Neural progenitor cell (in vitro differentiated cells): ENCODE results near the gene AUP1. TPM values are rescaled to one million over a fixed set of nuclear protein-coding genes. Genes with fewer than 3 reads are reported as not detected.

Source experiments
- DNase-seq: peaks from one replicate; pipeline ENCODE4 v3.0.0-alpha.2; 2016; ENCODE audit warnings: low spot score
- H2AFZ ChIP-seq: fragments of 200-600 bp; sonication (generic); replicated peaks from 2 replicates; pipeline ENCODE4 v1.6.1; 2016; ENCODE audit warnings: antibody characterized with exemption
- H3F3A ChIP-seq: fragments of 200-600 bp; sonication (generic); 2 replicates; pipeline ENCODE4 v1.6.1; 2016; ENCODE audit warnings: antibody characterized with exemption, low read depth
- H3K27ac ChIP-seq: fragments of 200-600 bp; sonication (generic); 2 replicates; pipeline ENCODE4 v1.5.1; 2016; ENCODE audit warnings: mild to moderate bottlenecking
- H3K27me3 ChIP-seq: fragments of 200-600 bp; sonication (generic); 2 replicates; pipeline ENCODE4 v1.6.1; 2016; ENCODE audit warnings: mild to moderate bottlenecking, moderate library complexity
- H3K36me3 ChIP-seq: fragments of 200-600 bp; sonication (generic); 2 replicates; pipeline ENCODE4 v1.5.1; 2016
- H3K4me1 ChIP-seq: fragments of 200-600 bp; sonication (generic); 2 replicates; pipeline ENCODE4 v1.6.1; 2016; ENCODE audit warnings: mixed run types
- H3K4me2 ChIP-seq: fragments of 200-600 bp; sonication (generic); 2 replicates; pipeline ENCODE4 v1.6.1; 2016
- H3K4me3 ChIP-seq: fragments of 200-600 bp; sonication (generic); 2 replicates; pipeline ENCODE4 v1.5.1; 2016
- H3K79me2 ChIP-seq: fragments of 200-600 bp; sonication (generic); 2 replicates; pipeline ENCODE4 v1.6.1; 2016; ENCODE audit warnings: low read depth
- H3K9ac ChIP-seq: fragments of 200-600 bp; sonication (generic); 2 replicates; pipeline ENCODE4 v1.6.1; 2016
- H3K9me3 ChIP-seq: fragments of 200-600 bp; sonication (generic); 2 replicates; pipeline ENCODE4 v1.5.1; 2016; ENCODE audit warnings: low read depth
- H4K20me1 ChIP-seq: fragments of 200-600 bp; sonication (generic); 2 replicates; pipeline ENCODE4 v1.6.1; 2016; ENCODE audit warnings: low read depth
- H3K27ac Mint-ChIP-seq: 3 replicates; pipeline ENCODE4 v1.8.0; 2021; ENCODE audit warnings: mixed read lengths
- H3K27me3 Mint-ChIP-seq: 2 replicates; pipeline ENCODE4 v1.8.0; 2022; ENCODE audit warnings: low read depth, mild to moderate bottlenecking, inconsistent platforms, moderate library complexity, mixed read lengths; ENCODE audit not compliant: insufficient read depth
- H3K36me3 Mint-ChIP-seq: 3 replicates; pipeline ENCODE4 v1.8.0; 2021; ENCODE audit warnings: mixed read lengths
- H3K4me1 Mint-ChIP-seq: 3 replicates; pipeline ENCODE4 v1.8.0; 2021; ENCODE audit warnings: mixed read lengths
- H3K4me3 Mint-ChIP-seq: 3 replicates; pipeline ENCODE4 v1.8.0; 2021; ENCODE audit warnings: mild to moderate bottlenecking, moderate library complexity, mixed read lengths
- H3K9me3 Mint-ChIP-seq: 3 replicates; pipeline ENCODE4 v1.8.0; 2020; ENCODE audit warnings: mixed read lengths
- EZH2 ChIP-seq: fragments of 200-600 bp; sonication (generic); IDR thresholded peaks from 2 replicates; pipeline ENCODE4 v1.6.1; 2017; ENCODE audit warnings: antibody characterized with exemption, mild to moderate bottlenecking, moderate library complexity
- EZH2phosphoT487 ChIP-seq: fragments of 200-600 bp; sonication (generic); IDR thresholded peaks from 2 replicates; pipeline ENCODE4 v1.6.1; 2017; ENCODE audit warnings: antibody characterized with exemption
- total RNA-seq: library from RNA; depleted of rRNA; stranded (reverse); fragments of >200 nt; gene quantifications from 2 replicates; pipeline ENCODE4 v1.2.3, GENCODE V29; 2015; ENCODE audit warnings: low replicate concordance
- TF ChIP-seq, protein P1 (sequence below): fragments of 200-600 bp; sonication (generic); IDR thresholded peaks from 2 replicates; pipeline ENCODE4 v1.5.1; 2017; ENCODE audit warnings: antibody characterized with exemption, mild to moderate bottlenecking

AUP1 gene
- total RNA-seq, 1 donor from 2014 or later = 47.9 TPM

DNA sequence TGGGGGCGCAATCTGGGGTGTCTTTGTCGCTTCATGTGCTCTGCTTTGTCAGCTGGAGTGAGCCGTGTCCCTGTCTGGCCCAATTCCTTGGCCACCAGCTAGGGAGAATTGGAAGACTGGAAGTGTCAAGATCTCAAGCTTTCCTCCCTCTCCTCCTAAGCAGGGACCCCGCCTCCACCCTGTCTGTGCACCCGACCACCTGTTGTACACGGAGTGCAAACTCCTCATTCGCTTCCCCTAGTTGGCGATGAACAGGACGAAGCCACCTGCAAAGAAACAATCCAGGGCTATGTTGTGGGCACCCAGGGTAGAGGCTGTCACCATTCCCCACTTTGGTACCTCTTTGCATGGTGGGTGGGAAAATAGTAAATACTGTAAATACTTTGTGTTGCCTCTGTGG lies 1.8 kb downstream of the AUP1 start:
- Histone ChIP-seq H3K27ac (no peak overlapping the region), H3F3A (peaks cover 12% of the 10 kb centered on the region), H3K36me3 (no peaks in the 10 kb centered on the region), H4K20me1 (no peaks in the 10 kb centered on the region), H3K9me3 (no peaks in the 10 kb centered on the region), H3K4me3 (no peak overlapping the region), H3K27me3 (peaks cover 2% of the 10 kb centered on the region), H3K4me2 (no peak overlapping the region), H3K79me2 (peaks cover 35% of the 10 kb centered on the region), H3K9ac (no peak overlapping the region), H3K4me1 (peaks cover 16% of the 10 kb centered on the region), H2AFZ (no peak overlapping the region)
- Mint-ChIP-seq H3K9me3 (no peaks in the 10 kb centered on the region), H3K36me3 (peaks cover 25% of the 10 kb centered on the region), H3K27ac (no peak overlapping the region), H3K27me3 (peaks cover 6% of the 10 kb centered on the region), H3K4me3 (peak overlapping the region; percentile 96), H3K4me1 (peaks cover 32% of the 10 kb centered on the region)
- TF ChIP-seq, protein P1, sequence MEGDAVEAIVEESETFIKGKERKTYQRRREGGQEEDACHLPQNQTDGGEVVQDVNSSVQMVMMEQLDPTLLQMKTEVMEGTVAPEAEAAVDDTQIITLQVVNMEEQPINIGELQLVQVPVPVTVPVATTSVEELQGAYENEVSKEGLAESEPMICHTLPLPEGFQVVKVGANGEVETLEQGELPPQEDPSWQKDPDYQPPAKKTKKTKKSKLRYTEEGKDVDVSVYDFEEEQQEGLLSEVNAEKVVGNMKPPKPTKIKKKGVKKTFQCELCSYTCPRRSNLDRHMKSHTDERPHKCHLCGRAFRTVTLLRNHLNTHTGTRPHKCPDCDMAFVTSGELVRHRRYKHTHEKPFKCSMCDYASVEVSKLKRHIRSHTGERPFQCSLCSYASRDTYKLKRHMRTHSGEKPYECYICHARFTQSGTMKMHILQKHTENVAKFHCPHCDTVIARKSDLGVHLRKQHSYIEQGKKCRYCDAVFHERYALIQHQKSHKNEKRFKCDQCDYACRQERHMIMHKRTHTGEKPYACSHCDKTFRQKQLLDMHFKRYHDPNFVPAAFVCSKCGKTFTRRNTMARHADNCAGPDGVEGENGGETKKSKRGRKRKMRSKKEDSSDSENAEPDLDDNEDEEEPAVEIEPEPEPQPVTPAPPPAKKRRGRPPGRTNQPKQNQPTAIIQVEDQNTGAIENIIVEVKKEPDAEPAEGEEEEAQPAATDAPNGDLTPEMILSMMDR = no peak
- TF ChIP-seq EZH2 = no peak
- no peak for DNase-seq

DNA sequence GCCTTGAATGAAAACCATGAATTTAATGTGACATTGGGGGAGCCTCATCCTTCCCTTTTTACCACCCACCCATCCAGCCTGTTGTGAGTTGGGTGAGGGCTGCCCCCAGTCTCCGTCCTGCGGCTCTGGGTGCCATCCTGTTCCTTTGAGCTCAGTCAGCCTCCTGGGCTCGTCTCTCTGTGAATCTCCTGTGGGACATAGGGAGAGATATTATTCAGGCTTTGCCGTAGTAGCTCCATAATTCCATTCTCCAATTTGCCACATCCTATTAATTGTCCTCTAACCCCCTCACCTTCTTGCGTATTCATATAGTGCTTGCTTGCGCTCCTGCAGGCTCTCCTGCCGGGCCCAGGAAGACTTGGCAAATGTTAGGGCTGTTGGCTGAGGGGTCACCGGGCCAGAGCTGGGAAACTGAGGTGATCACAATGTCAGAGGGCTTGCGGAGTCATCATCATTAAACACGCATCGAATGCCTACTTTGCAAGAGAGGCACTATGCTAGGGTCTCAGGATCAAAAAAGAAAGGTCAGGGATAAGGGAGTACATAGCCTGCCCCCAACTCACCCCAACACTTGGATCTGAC lies 2.8 kb downstream of the AUP1 start:
- H3K9ac ChIP-seq = no peak overlapping the region
- Mint-ChIP-seq H3K4me3 (peak overlapping the region; percentile 96), H3K4me1 (peaks cover 26% of the 10 kb centered on the region), H3K36me3 (peaks cover 16% of the 10 kb centered on the region), H3K27ac (no peak overlapping the region), H3K27me3 (peaks cover 8% of the 10 kb centered on the region), H3K9me3 (no peaks in the 10 kb centered on the region)
- H4K20me1 ChIP-seq = no peaks in the 10 kb centered on the region
- H3K27ac ChIP-seq = no peak overlapping the region
- H3K4me2 ChIP-seq = no peak overlapping the region
- no peak overlapping the region for H3K4me3 ChIP-seq
- DNase-seq = no peak
- H2AFZ ChIP-seq = no peak overlapping the region
- H3F3A ChIP-seq = peaks cover 5% of the 10 kb centered on the region
- peaks cover 12% of the 10 kb centered on the region for H3K27me3 ChIP-seq
- TF ChIP-seq EZH2 (no peak), EZH2phosphoT487 (no peak)
- TF ChIP-seq, protein P1 = no peak
- peaks cover 16% of the 10 kb centered on the region for H3K4me1 ChIP-seq
- peaks cover 35% of the 10 kb centered on the region for H3K79me2 ChIP-seq
- no peaks in the 10 kb centered on the region for H3K36me3 ChIP-seq
- no peaks in the 10 kb centered on the region for H3K9me3 ChIP-seq

DNA sequence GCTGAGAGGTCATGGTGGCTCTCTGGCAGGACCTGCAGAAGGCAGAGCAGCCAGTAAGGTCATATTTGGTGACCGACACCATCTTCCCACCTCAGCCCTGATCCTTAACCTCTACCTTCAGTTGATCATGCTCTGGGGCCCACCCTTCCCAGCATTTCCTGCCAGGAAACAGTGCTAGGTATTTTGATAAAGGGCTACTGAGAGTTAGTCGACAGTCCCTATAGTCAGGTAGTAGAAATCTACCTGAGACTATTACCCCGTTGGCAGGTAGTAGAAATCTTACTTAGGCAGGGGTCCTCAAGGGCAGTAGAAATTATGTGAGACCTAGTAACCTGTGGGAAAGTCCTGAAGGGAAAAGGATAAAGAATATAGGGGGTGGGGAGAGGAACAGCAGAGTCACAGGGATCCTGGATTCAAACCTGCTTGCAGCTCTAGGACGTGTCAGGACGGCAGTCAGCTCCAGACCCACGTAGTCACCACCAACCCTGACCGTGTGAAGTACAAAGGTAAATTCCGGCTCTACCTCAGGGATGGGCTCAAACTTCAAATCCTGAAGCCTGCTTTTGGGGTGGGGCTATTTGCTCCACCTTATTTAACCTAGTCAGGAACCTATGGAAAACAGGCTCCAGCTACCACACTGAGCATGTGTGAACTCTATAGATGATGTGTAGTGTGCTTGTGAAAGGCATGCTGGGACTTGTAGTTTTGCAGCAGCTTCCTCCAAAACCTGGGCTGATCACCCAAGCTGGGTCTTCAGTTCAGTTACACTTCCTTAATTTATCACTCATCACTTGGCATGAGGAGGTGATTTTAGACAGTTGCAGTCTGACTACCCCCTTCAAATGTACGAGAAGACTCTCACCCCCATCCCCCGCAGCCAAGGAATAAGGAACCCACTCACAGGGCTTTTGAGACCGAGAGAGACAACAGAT lies 3.5 kb downstream of the AUP1 start, which contains the start of gene DQX1:
DQX1 (minus strand) TSS at position 515 of the 932 bp plus-strand sequence; CDS start at position 13, 502 bp downstream.
- Mint-ChIP-seq H3K4me3 (peak within 1 kb of the TSS; percentile 96), H3K27me3 (peaks cover 12% of the 10 kb centered on the region), H3K4me1 (peaks cover 20% of the 10 kb centered on the region), H3K27ac (no peak within 1 kb of the TSS), H3K36me3 (peaks cover 16% of the 10 kb centered on the region), H3K9me3 (no peaks in the 10 kb centered on the region)
- Histone ChIP-seq H3K27me3 (peaks cover 19% of the 10 kb centered on the region), H3K27ac (no peak within 1 kb of the TSS), H3K36me3 (no peaks in the 10 kb centered on the region), H3F3A (no peaks in the 10 kb centered on the region), H2AFZ (no peak within 1 kb of the TSS), H3K4me3 (no peak within 1 kb of the TSS), H3K9ac (no peak within 1 kb of the TSS), H3K79me2 (peaks cover 28% of the 10 kb centered on the region), H3K4me1 (peaks cover 12% of the 10 kb centered on the region), H3K4me2 (no peak within 1 kb of the TSS), H3K9me3 (no peaks in the 10 kb centered on the region), H4K20me1 (no peaks in the 10 kb centered on the region)
- TF ChIP-seq, protein P1 = no peak
- TF ChIP-seq EZH2phosphoT487 (no peak), EZH2 (no peak)
- peak; percentile 44 for DNase-seq
